ENCODE results near the gene PACRG.
A peak's percentile ranks its signal among the peaks of the same experiment; 100 is the strongest.

PACRG gene

DNA sequence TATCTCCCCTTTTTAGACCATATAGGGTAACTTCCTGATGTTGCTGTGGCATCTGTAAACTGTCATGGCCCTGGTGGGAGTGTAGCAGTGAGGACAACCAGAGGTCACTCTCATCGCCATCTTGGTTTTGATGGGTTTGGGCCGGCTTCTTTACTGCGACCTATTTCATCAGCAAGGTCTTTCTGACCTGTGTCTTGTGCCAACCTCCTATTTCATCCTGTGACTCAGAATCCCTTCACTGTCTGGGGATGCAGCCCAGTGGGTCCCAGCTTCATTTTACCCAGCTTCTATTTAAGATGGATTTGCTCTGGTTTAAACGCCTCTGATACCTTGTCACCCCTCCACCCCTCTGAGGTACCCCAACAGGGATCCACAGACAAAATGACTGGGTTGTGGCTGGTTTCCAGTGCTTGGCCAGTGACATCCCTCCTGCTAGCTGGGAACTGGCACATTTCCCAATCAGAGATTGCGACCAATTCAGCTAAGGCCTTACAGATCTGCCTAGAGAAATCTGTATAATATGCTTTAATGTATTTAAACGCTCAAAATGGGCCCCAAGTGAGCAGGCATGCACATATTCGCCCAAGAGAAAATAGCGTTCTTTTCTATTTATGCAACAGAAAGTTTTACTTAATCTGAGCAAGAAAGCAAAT is 371.2 kb downstream of the PACRG start:
- DNase-seq: no peak

DNA sequence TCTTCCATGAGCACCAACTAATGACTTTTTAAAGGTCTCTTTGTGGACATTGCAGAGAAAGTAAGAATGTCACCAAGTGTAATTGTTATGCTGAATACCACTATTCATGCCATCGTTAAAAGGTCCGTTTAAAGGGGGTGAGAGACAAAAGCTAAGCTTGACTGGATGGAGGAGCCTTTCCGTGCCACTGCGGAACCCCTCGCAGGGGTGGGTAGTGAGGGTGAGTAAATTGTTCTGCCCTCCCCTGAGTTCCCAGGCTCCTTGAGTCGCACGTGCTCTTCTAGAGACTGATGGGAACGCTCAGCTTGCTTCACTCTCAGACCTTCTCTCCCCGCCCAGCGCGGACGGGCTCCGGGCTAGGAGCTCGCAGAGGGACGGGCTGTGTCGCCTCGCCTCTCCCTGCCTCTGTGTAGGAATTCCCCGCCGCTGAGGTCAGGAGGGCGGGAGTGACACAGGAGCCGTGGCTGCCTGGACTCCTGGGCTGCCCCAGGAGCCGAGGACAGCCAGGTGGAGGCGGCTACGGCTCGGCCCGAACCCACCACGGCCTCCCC is 371.9 kb downstream of the PACRG start:
- DNase-seq: no peak

DNA sequence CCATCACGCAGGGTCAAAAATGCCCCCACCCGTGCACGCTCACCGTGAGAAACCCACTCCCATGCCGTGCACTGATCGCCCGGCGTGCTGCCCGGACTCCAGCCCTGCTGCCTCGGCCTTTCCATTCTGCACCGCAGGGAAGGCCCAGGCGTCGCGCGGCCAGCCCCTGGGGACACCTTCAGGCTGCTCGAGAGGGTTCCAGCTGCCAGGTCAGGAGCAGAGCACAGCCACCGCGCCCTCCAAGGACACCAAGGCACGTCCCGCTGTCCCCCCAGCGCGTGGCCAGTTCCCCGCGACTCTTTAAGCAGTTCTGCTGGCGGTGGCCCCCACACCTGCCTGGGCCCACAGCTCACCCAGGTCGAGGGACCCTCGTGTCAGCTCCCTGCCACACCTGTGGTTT is 372.5 kb downstream of the PACRG start:
- DNase-seq: no peak

GRCh38 chr6:163113358-163113962 is 385.7 kb downstream of the PACRG start:
- DNase-seq: no peak

DNA sequence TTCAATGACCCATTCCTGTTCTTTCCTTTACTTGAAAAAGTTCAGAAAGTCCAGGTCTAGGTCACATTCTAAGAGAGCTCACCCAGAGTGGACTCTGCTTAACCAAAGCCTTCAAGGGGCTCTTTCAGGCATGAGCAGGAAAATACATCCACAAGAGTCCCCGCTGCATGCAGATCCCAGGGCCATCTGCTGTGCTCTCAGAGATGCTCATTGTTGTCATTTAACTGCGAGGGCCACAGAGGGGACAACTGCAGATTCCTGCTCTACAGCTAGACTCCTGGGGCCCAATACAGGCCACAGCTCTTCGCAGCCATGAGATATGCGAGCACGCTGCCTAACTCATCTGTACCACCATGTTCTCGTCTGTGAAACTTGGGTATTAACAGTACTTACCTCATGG is 391.2 kb downstream of the PACRG start:
- DNase-seq: no peak

DNA sequence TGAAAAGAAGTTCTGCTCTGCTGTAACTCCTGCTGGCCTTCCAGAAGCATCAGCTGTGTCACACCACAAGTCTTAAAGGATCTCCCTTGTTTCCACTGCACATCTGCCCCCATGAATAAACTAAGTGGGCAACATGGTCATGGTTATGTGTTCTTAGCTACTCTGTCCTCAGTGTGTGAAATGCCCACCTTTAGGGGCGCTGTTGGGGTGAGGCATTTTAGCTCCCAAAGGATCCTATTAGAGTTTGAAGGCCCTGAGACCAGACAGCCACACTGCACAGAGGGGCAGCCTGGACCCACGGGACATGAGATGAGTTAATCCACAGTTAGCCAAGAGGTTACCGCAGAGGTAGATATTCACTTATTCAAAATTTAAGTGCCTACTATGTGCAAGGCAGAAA is 392.4 kb downstream of the PACRG start:
- no peak for DNase-seq

GRCh38 chr6:163121270-163121669 is 393.5 kb downstream of the PACRG start:
- no peak for DNase-seq

DNA sequence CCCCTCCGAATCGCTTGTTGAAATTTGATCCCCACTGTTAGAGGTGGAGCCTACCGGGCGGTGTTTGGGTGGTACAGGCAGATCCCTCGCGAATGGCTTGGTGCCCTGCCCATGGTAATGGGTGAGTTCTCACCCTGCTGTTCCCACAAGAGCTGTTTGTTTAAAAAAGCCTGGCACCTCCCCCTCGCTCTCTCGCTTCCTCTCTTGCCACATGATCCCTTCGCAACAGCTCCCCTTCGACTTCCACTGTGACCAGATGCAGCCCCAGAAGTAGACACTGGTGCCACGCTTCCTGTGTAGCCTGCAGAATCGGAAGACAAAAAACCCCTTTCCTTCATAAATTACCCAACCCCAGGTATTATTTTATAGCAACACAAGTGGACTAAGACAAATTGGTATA is 394.6 kb downstream of the PACRG start:
- DNase-seq: peak; percentile 84

GRCh38 chr6:163123098-163123497 is 395.3 kb downstream of the PACRG start:
- DNase-seq: peak; percentile 26

- no peak for DNase-seq
These were observed 399.0 kb downstream of the PACRG start for GRCh38 chr6:163126741-163127140.

GRCh38 chr6:163127587-163127986 is 399.8 kb downstream of the PACRG start:
- DNase-seq: no peak

DNA sequence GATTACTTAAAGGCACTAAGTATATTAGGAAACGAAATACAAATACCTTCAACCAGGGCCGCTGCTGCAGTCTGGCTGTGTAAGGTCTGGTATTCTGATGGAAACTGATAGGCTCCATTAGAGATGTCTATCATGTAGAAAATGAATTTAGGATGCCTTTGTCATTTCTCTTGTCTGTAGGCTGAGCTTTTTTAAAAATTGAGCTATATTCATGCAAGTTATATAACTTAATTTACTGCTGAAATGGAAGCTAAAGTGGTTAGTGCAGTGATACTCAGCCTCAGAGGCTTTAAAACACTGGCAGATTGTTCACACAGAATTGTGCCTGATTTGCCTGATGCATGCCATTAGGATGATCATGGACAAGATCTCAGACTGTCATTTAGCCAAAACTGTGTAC is 400.6 kb downstream of the PACRG start:
- DNase-seq: no peak

- no peak for DNase-seq
These were observed 404.4 kb downstream of the PACRG start for GRCh38 chr6:163132050-163132750.

DNA sequence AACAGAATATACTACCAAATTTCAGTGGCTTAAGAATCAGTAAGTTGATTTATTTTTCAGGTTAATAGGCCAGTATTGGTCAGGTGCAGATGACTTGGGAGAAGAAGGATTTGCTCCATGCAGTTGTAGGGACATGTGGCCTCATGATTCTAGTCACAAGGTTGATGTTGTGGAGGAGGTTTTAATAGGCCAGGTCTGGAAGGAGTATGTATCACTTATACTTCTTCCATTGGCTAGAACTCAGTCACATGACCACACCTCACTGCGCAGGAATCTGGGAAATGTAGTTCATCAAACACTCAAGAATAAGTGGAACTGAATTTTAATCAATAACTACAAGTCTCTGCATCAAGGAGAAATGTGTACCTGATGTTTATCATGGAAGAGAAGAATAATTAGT is 405.2 kb downstream of the PACRG start:
- no peak for DNase-seq

DNA sequence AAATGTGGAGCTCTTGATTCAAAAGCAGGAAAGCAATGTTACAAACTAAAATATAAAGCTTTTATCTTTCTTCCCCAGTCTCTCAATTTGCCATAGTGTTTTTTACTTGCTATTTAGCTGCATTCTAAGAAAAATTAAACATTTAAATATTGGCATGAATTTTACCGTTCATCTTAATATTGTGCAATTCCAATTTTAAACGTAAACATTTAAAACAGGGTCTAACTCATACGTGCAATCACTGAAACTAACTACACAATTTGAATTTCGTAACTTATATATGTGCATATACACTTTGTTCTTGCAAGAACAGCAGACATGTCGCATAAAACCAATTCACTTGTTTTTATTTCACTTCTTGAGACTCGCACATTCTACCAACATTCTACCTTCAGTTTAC is 405.9 kb downstream of the PACRG start:
- DNase-seq: no peak

- no peak for DNase-seq
These were observed 409.1 kb downstream of the PACRG start for GRCh38 chr6:163136681-163137397.

GRCh38 chr6:163137398-163137881 is 409.7 kb downstream of the PACRG start:
- no peak for DNase-seq

- DNase-seq: no peak
These were observed 418.3 kb downstream of the PACRG start for GRCh38 chr6:163146036-163146435.

DNA sequence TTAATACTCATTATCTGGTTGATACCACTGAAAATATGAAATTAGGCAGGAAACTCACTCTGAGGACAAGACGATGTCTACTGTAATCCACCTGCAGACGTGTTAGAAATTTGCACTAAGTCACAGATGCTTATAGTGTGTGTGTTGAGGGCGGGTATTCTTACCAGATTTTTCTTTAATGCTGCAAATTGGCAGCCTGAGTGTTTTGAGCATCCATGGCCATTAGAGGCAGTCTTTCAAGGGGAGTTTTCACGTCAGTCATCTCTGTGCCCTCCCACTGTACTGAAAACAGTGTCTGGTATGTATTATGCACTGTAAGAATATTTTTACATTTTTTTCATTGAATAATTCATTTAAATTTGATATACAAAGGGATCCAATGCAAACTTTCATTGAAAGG is 420.2 kb downstream of the PACRG start:
- peak; percentile 10 for DNase-seq

DNA sequence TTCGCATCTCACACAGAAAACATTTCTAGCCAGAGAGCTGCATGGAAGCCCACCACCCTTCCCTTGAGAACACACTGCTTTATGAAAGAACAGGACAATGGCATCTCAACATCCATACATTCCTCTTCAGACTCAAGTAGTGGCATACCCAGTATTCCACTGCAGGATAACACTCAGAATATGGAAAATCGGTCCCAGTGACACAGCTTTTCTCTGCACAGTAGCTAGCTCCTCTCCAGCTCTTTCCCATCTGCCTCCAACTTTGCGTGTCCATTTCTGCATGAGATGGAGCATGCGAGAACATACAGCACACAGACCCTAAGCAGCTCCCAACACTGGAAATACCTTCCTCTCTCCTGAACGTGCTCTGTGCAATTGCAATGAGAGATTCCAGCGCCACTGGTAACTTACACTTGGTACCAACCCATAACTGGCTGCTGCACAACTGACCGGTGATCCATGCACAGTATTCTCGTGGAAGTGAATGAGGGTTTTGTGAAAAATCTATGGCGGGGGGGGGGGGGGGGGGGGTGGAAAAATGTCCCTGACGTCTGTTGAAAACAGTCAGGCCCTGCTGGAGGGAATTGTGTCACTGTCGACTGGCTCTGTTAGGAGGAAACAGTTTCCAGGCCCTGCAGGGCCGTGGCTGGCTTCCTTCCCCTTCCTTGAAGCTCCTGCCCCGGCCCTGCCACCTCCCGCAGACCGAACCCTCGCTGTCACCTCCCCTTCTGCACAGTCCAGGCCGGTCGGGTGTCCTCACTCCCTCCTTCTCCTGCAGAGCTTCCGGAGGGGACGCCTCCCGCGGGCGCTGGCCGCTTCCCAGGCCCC is 420.9 kb downstream of the PACRG start:
- DNase-seq: no peak

DNA sequence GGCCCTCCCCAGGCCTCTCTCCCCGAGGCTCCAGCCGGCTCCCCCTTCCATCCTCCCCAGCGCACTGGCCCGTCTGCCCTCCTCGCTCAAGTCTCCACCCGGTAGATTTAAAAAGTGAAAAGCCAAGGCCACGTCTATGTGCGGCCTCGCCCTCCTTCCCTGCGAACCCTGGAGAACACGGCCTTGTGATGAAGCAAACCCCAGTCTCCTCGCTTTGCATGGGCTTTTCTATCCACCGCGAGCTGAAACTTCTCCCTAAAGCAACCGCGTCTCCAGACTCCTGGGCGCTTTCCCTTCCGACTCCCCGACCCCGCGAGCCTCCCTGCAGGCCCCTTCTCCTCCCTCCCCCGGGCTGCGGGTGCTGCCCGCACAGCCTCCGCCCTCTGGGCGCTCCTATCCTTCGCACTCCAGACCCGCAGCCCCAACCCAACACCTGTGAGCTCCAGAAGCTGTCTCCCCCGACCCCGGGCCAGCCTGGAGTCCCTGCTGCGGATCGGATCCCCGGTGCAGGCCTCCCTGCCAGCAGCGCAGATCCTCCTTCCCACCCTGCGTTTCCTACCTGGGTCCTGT is 421.6 kb downstream of the PACRG start:
- no peak for DNase-seq

GRCh38 chr6:163151212-163151611 is 423.4 kb downstream of the PACRG start:
- DNase-seq: peak; percentile 28
